Left ventricle myocardium superior (tissue), 1 donor: ENCODE measurements around the gene SEC23A. TPM values are rescaled to one million over a fixed set of nuclear protein-coding genes. Genes with fewer than 3 reads are reported as not detected.
"Not testable (repeated sequence)": the region's sequence is repeated elsewhere in the genome, so short reads cannot be mapped to it uniquely, and the experiment has no call there.

ENCODE experiments used
- ATAC-seq: fragments of 200-7000 bp; cut with Tn5 transposase; one replicate; pipeline ENCODE4 v1.9.1; 2020; ENCODE audit warnings: mild to moderate bottlenecking, moderate library complexity
- DNase-seq: peaks from one replicate; pipeline ENCODE4 v3.0.0-alpha.2; 2020
- intact Hi-C: fragments of 100-400 bp; cut with micrococcal nuclease; formaldehyde crosslinking; loops from one replicate; pipeline ENCODE4 v1.11.0; 2022
- total RNA-seq: library from RNA; stranded (reverse); fragmentation: NEBNext Ultra II Directional; extraction: Animal tissue kit (Norgen Biotek cat#: 25700); gene quantifications from one replicate; pipeline ENCODE4 v1.2.1, GENCODE V29; 2021
- donor health status: DM: no; HTN: yes; CAD: no; lungs with severe emphysema.

Gene SEC23A
- total RNA-seq, 1 donor from 2014 or later: 85.5 TPM

- DNase-seq, intact Hi-C loops, ATAC-seq: not testable (repeated sequence)
These were observed 3.8 kb downstream of the SEC23A start for GRCh38 chr14:39099215-39099614.

DNA sequence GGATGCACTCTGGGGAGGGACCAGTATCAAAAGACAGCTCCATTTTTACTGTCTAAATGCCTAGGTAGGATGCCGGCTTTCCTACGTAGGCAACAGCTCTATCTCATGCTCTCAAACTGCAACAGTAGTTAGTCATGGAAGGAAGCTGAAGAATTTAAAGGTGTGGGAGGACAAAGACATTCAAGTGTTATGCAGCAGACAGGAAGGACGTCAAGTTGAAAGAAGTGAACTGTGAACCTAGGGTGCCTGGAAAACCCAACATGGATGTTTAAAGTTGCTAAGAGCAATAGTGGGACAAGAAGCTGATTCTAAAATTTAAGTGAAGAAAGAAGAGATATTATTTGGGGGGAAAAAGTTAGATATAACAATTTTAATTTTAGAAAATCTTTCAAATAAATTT is 5.9 kb downstream of the SEC23A start:
- ATAC-seq (peak; percentile 20), DNase-seq (no peak)
- intact Hi-C loops: no loop called here

DNA sequence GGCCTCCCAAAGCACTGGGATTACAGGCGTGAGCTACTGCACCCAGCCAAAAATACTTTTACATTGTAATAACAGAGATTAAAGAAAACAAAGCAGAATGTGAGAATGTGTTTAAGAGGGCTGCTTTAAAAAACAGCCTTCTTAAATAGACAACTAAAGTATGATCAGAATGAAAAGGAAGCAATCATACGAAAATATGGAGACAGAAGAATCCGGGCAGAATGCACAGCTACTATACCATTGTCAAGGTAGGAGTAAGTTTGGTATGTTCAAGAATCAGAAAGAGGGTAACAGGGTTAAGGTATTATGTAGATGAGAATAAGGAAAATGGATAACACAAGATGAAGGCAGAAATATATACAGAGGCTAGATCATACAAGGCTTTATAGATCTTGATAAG is 8.5 kb downstream of the SEC23A start:
- intact Hi-C loops: no loop called here
- no peak for DNase-seq
- ATAC-seq: no peak

GRCh38 chr14:39091716-39092115 is 11.3 kb downstream of the SEC23A start:
- ATAC-seq: no peak
- DNase-seq: no peak
- intact Hi-C loops: no loop called here

- intact Hi-C loops: no loop called here
- DNase-seq (no peak), ATAC-seq (no peak)
These were observed 12.4 kb downstream of the SEC23A start for GRCh38 chr14:39090548-39091111.

- no peak for ATAC-seq
- no peak for DNase-seq
These were observed 15.5 kb downstream of the SEC23A start for GRCh38 chr14:39087493-39087892.

GRCh38 chr14:39085933-39086332 is 17.1 kb downstream of the SEC23A start:
- ATAC-seq (no peak), DNase-seq (no peak)
- intact Hi-C loops: no loop called here

More at GRCh38 chr14:39087493-39087892, 15.5 kb downstream of the SEC23A start:
- intact Hi-C loops: no loop called here

GRCh38 chr14:39083127-39083526 is 19.9 kb downstream of the SEC23A start:
- DNase-seq (no peak), ATAC-seq (no peak)
- intact Hi-C loops: no loop called here

DNA sequence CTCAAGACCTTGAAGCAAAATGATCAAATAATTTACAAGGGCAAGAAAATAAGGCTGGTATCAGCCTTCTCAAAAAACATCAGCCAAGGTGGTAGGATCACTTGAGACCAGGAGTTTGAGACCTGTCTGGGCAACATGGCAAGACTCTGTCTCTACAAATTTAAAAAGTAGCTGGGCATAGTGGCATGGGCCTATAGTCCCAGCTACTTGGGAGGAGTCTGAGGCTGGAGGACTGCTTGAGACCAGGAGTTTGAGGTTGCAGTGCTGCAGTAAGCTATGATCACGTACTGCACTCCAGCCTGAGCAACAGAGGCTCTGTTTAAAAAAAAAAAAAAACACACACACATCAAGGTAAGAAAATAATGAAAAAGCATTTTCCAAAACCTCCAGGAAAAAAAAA is 22.1 kb downstream of the SEC23A start:
- intact Hi-C loops: no loop called here
- ATAC-seq (no peak), DNase-seq (no peak)

GRCh38 chr14:39071096-39071495 is 31.9 kb downstream of the SEC23A start:
- no peak for DNase-seq
- no peak for ATAC-seq
- intact Hi-C loops: no loop called here

DNA sequence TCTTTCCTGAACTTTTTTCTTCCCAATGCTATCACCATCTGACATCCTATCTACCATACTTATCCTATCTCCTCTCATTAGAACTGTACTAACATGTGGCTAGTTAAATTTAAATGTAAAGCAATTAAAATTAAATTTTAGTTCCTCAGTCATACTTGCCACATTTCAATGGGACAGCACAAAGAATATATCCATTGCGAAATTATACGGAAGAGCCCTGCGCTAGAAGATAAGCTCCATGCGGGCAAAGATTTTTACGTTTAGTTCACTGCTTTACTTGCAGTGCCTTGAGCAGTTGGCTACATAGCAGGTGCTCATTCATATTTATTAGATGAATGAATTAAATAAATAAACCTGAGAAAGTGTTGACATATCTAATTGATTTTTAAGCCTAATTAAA is 33.1 kb downstream of the SEC23A start:
- no peak for DNase-seq
- intact Hi-C loops: no loop called here
- ATAC-seq: no peak

DNA sequence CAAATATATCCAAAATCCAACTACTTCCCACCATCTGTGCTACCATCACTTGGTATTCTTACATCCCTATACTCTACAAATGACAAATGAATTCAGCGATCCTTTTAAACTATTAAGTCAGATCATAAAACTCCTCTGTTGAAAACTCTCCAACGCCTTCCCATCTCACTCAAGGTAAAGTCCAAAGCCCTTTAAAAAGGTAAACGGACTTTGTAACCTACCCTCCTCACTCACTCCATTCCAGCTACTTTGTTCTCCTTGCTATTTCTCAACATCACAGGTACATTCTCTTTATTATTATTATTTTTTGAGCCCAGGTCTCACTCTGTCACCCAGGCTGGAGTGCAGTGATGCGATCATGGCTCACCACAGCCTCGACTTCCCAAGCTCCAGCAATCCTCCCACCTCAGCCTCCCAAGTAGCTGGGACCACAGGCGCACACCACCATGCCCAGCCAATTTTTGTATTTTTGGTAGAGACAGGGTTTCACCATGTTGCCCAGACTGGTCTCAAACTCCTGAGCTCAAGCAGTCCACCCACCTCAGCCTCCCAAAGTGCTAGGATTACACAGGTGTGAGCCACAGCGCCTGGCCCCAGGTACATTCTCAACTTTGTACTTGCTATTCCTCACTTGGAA is 33.7 kb downstream of the SEC23A start:
- DNase-seq, ATAC-seq, intact Hi-C loops: not testable (repeated sequence)

DNA sequence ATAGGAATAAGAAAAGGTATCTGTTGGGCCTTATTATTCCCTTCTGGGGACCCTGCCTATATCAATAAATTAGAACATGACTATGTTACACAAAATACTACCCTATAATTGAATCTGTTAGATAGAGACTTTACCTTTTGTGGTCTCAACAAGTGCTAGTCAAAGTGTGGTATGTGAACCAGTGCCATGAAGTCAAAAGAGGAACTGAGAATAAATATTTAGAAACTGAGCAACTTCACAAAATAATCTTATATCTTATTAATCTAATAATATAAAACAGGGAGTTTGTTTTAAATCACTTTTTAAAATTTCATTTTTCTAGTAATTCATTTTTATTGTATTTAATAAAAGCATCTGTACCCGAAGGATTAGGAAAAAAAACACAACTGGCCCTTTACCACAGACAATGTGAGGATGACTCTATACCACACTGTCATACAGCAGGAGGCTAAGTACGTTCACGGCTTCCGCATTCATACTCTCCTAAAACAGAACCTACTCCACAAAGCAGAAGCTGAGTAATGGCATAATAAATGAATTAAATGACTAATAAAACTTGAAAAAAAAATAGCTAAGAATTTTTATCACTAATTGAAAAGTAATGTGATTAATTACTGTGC is 42.1 kb downstream of the SEC23A start:
- ATAC-seq (no peak), DNase-seq (no peak)
- intact Hi-C loops: no loop called here

DNA sequence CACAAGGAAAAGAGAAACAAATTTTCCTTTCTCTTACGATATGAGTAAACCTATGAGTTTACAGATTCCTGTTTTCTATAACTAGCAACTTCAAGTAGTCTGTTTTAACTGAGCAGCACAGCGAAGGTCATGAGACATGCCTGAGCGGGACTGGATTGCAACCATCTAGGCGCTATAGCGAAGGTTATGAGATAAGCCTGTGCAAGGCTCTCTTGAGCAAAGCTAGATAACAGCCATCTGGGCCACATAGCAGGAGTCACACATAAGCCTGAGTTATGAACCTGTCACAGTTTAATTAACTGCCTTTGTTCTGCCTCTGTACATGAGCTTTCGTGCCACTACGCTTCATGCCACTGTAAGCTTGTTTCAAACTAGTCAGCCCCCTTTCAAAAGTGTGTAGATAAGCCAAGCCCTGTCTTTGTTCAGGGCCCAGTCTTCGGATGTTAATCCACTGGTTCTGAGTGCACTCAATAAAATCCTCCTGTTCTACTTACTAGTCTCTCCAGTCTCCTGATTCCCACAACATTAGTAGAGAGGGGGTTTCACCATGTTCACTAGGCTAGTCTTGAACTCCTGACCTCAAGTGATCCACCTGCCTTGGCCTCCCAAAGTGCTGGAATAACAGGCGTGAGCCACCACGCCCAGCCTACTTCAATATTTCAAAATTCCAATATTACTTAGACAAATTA is 47.1 kb downstream of the SEC23A start:
- DNase-seq (no peak), ATAC-seq (no peak)
- intact Hi-C loops: no loop called here

- DNase-seq, intact Hi-C loops: not testable (repeated sequence)
These were observed 50.1 kb downstream of the SEC23A start for GRCh38 chr14:39052869-39053454.

GRCh38 chr14:39050389-39050788 is 52.6 kb downstream of the SEC23A start:
- DNase-seq: no peak
- no peak for ATAC-seq
- intact Hi-C loops: no loop called here

More at GRCh38 chr14:39052869-39053454, 50.1 kb downstream of the SEC23A start:
- ATAC-seq: not testable (repeated sequence)

DNA sequence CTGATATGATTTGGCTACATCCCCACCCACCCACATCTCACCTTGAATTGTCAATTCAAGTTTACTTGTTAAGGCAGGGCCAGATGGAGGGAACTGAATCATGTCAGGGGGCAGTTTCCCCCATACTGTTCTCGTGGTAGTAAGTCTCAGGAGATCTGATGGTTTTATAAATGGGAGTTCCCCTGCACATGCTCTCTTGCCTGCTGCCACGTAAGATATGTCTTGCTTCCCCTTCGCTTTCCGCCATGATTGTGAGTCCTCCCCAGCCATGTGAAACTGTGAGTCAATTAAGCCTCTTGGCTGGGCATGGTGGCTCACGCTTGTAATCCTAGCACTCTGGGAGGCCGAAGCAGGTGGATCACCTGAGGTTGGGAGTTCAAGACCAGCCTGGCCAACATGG is 57.1 kb downstream of the SEC23A start:
- ATAC-seq, DNase-seq, intact Hi-C loops: not testable (repeated sequence)

GRCh38 chr14:39043352-39043943 is 59.6 kb downstream of the SEC23A start:
- DNase-seq (no peak), ATAC-seq (no peak)
- intact Hi-C loops: no loop called here

DNA sequence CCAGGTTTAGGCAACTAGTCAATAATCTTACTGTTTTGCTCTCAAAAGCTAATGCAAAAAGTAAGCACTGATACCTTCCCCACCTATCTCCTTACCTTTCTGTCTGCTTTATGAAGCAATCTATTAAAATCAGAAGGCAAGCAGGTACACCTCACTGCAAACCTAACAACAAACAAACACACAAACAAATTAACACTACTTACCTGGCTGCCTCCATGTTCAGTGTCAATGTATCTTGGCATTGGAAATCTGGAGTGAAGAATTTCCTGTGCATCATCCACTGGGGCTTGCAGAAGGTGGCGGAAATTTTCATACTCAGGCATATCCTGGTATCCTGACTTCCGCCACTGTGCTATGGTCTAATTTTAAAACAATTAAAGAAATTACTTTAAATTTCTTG is 62.5 kb downstream of the SEC23A start:
- ATAC-seq: no peak
- no peak for DNase-seq
- intact Hi-C loops: no loop called here
